ENCODE measurements around the gene FIG4.
"Not testable (repeated sequence)": the region's sequence is repeated elsewhere in the genome, so short reads cannot be mapped to it uniquely, and the experiment has no call there.

Gene FIG4

GRCh38 chr6:109799664-109800063 is 108.6 kb downstream of the FIG4 start:
- no peak for FAIRE-seq

DNA sequence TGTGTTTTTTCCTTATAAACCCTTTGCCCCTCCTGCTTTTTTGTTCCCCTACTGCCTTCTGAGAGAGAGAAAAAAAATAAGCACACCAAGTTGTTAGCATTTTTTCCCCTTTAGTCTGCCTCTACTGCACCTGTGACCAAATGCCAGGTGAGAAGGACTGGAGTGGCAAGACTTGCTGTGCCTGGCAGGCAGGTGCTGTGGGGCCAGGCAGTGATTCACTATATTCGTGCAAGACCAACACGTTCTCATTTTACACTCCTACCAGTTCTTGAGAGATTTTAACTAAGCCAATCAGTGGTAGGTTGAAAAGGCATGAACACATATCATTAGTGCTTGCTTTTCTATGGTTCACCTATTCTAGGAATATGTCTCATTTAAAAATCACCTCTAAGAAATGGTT is 109.7 kb downstream of the FIG4 start:
- FAIRE-seq, result no peak

GRCh38 chr6:109801794-109802193 is 110.7 kb downstream of the FIG4 start:
- no peak for FAIRE-seq

DNA sequence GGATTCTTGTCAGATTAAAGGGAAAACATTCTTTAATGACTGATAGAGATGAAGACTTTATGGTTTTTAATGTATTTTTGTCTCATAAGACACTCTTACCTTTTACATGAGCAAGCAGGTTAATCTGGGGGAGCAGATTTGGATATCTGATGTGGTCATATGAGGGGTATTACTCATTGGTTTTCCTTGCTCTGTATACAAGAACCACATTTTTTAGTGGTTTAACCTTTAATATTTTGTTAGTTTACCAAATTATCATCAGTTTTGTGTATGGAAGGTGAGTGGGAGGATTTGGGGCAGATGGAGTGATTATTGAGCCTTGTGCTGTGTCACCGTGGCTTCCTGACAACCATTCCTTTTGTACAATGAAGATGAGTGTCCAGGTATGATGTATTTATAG is 112.9 kb downstream of the FIG4 start:
- FAIRE-seq, result no peak

GRCh38 chr6:109807881-109808280 is 116.8 kb downstream of the FIG4 start:
- no peak for FAIRE-seq

DNA sequence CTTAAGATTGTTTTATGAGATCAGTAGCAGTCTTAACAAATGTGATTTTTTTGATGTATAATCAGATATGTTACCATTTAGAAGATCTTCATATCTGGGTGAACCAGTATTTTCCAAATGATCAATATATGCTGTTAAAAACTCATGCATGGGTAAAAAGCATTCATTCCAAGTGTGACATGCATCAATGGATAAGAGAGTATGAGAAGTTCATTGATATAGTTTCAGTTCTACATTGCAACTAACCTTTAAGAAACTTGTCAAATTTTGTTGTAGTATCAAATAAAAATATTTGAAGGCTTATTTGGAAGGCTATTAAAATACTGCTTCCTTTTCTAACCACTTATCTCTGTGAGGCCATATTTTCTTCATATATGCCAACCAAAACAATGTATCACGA is 117.7 kb downstream of the FIG4 start:
- no peak for FAIRE-seq

DNA sequence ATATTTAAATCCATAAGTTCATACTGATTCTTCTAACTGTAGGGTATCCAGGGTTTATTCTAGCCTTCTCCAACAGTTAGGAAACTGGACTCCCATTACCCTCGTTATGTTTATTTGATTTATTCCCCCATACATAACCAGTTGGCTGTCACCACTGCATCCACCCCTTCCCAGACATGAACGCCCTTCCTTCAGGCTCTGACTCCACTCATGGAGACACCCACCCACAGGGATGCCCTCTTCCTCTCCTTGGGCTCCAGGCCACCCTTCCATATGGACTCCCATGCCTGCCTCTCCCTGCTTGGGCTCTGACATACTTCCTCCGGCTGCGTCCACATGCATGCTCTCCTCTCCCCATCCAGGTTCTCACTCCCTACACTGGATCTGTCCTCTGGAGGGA is 124.0 kb downstream of the FIG4 start:
- FAIRE-seq, result no peak

DNA sequence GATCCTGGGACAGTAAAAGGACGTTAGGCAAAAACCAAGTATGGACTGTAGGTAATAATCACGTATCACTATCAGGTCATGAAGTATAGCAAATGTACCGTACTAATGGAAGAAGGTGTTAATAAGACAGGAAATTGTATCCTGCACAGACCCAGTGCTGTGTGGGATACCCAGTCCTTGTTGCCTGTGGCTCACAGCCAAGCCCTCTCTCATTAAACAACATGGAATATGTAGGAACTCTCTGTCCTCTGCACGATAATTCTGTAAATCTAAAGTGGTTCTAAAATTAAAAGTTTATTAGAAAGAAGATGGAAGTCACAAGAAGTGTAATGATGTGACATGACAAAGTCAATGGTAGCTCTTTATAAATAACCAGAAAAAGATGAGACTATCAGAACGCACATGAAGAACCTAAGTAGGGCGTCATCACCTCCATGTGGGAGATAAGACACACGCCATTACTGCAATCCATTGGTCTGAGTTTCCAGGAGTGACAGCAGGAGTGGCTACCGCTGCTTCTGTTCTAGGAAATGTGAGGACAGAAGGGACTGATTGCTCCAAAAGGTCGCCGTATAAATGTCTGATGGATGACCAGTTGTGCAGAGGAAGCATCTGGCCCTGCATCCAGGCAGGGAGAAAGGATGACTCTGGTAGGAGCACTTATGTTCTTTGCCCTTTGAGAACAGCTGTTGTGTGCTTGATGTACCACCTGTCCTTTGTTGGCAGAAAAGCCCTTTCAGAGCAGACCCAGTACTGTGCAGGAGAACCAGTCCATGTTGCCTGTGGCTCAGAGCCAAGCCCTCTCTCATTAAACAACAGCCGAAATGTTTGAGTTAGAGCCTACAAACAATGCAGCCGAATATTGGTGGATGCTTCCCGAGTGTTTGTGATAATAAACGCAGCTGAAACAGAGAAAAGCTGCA is 125.6 kb downstream of the FIG4 start:
- no peak for FAIRE-seq

DNA sequence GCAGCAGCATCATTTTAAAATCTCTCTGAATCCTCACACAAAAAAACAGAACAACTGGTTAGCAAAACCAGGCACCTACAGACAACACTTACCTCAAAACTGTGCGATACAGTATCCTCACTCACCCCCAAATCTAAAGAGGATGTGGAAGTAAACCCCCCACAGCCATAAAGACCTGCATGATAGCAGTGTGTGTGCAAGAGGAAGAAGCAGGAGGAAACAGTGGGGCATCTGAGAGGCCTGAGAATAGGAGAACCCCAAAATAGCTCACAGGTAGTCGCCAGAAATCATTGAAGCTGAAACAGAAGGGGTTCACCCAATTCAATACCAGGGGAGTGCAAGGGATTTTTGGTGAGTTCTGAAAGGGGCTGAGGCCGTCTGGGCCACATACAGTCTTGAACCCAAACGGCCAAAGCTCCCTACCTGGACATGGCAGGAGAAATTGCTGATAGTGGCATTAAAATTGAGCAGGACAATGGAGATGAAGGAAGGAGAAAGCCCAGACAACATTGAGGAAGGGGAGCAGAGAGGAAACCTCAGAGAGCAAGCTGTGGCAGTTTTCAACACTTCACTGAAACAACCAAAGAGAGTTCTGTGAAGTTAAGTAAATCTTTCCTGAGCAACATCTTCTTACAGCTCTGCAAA is 129.7 kb downstream of the FIG4 start:
- FAIRE-seq, result no peak

GRCh38 chr6:109821428-109821827 is 130.3 kb downstream of the FIG4 start:
- FAIRE-seq, result no peak

DNA sequence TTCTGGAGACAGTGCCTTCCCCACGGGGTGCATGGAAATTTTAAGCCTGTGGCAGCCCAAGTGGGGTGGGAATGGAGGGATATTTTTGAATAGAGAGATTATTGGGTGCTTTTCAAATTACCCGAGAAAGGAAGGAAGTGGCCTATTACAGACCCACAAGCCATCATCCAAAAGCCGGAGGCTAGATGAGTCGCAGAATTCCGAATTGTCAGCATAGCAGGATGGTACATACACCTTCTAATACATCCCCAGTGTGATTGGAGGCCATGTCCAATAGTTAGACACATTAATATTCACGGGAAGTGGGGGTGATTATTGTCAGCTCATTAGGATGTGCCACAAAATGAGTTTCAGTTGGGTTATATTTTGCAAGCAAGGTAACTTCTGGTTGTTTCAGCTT is 133.0 kb downstream of the FIG4 start:
- no peak for FAIRE-seq

- no peak for FAIRE-seq
Observed at GRCh38 chr6:109826551-109826950, 135.5 kb downstream of the FIG4 start.

- not testable (repeated sequence) for FAIRE-seq
Observed at GRCh38 chr6:109831352-109831751, 140.3 kb downstream of the FIG4 start.

DNA sequence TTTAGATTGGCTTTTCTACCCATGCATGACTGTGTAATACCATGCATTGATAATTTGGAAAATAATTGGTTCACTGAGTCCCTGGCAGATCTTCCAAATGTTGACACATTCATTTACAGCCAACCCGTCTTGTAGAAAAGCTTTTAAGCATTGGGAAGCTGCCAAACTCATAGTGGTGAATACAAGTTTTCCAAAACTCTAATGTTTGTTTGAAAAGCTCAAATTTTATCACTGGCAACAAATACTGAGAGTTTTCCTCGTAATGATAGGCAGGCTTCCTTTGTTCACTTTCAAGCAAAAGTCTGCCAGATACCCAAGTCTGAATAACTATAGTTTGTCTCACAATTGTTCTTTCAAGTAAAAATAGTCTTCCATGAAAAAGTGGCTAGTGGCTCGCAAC is 143.0 kb downstream of the FIG4 start:
- no peak for FAIRE-seq

DNA sequence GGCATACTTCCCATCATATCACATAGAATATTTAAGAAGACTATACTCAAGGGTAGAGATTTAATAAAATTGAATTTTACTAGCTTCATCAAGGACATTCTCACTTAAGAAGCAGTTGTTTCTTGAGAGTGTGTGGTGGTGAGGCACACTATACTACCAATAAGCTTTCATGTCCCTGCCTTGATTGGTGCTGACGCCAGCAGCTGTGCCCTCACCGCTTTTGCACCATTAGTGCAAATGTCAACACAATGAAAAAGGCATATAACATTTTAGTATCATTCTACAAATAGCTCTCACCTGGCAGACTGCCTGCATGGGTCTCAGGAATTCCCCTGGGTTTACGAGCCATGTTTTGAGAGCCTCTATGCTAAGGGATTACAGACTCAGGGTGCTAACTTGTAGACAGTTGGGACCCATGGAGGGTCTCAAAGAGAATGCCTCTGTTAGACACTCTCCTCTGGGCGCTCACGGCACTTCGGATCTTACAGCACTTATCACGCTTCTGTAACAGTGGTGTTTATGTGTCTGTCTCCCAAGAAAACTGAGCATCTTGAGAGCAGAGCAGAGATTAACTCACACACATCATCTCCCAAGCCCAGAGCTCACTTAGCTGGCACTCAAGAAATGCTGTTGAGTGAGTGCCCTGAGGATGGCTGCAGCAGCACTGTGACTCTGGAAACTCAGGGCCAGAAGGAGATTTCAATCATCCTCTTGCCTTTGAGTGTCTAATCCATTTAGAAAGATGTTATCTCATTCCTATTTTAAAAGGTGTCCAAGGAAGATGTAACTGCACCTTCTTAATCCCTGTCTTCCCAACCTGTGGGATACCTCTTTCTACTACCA is 143.7 kb downstream of the FIG4 start:
- no peak for FAIRE-seq

DNA sequence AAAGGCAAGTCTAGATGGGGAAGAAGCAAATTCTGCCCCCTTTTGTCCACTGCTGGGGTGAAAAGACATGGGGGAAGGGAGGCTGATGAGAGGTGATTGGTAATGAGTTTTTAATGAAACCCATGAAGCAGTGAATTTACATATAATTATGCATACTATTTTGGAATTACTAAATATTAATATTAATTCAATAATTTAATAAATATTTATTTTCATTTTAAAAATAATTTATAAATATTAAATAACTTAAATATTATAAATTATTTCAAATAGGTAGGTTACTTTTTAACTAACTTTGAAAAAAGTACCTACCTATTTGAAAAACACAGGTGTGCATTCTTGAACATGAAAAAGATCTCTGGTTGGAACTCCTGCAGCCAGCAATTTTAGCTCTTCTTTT is 148.9 kb downstream of the FIG4 start:
- peak; percentile 47 for FAIRE-seq

DNA sequence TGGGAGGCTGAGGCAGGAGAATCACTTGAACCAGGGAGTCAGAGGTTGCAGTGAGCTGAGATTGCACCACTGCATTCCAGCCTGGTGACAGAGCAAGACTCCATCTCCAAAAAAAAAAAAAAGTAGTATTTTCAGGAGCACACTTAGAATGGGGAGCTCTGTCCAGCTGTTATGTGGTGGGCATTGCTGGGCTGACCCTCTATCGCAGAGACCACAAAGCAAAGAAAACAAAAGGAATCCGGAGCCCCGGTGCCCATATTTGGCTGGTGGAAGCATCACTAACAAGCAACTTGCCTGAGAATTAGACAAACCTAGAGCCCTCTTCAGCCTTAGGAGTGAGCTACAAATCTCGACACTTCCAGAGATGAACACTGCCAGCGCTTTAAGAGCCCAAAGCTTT is 149.7 kb downstream of the FIG4 start:
- FAIRE-seq, result no peak

DNA sequence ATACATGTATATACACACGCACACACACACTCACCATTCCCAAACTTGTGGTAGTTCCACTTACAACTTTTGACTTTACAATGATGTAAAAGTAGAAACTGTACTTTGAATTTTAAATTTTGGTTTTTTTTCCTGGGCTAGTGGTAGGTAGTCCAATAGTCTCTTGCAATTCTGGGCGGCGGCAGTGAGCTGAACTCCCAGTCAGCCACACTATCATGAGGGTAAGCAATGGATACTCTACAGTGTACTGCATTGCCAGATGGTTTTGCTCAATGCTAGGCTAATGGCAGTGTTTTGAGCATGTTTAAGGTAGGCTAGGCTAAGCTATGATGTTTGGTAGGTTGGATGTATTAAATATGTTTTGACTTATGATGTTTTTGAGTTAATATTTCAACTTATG is 150.8 kb downstream of the FIG4 start:
- FAIRE-seq, result no peak

GRCh38 chr6:109852713-109853112 is 161.6 kb downstream of the FIG4 start:
- FAIRE-seq, result no peak

DNA sequence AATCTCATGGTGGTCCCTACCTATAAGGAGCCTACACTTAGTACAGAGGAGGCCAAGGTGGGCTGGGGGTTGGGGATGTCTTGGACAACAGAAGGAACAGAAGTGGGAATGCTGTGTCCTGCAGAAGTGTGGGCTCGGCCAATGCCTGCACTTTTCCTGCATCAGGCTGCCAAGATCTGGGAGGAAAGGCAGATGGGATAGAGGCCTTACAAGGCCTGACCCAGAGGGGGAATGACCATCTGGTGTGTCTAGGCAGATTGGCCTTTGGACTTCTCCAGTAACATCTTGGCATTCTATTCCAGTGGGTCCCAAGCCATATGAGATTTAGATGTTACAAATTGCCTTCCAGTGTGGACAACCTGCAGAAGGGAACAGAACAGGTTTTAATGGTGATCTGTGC is 162.3 kb downstream of the FIG4 start:
- no peak for FAIRE-seq

DNA sequence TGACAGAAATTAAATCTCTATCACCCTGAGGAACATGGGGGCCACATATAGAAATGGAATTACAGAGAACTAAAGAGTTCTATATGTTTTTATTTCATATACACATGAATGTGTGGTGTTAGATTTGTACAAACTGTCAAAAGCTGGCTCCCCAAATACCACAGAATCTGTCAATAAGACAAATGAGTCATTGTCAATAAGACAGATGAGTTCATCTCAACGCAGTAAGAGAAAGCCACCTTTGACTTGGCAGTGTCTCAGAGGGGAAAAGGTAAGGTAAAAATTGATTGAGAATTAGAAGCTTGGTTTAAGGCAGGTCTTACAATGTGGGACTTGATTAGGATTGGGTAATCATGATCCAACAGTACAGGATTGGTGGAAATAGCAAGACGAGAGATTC is 162.9 kb downstream of the FIG4 start:
- FAIRE-seq, result no peak

- FAIRE-seq, result no peak
Observed at GRCh38 chr6:109854541-109855308, 163.6 kb downstream of the FIG4 start.

All from colon (tissue), 2 donors.